B cell (primary cell): Measurements from ENCODE around the gene FAM240B. TPM values are rescaled to one million over a fixed set of nuclear protein-coding genes. Genes with fewer than 3 reads are reported as not detected.

ENCODE experiments used
- ATAC-seq: fragments of 200-7000 bp; cut with Tn5 transposase; one replicate; pipeline ENCODE4 v1.10.0; 2021; ENCODE audit warnings: low read depth, mild to moderate bottlenecking, moderate number of reproducible peaks, moderate library complexity
- CTCF ChIA-PET: fragments of 350-600 bp; sonication (Branson Sonifier 250); formaldehyde crosslinking; loops from one replicate; lab custom pipeline; 2021; ENCODE audit warnings: antibody characterized with exemption, inconsistent platforms; lab: Charles Lee
- POLR2A ChIA-PET: fragments of 350-600 bp; sonication (Branson Sonifier 250); formaldehyde crosslinking; loops from one replicate; lab custom pipeline; 2021; ENCODE audit warnings: antibody characterized with exemption; lab: Charles Lee
- DNase-seq: peaks from one replicate; pipeline ENCODE4 v3.0.0; 2013
- H2AFZ ChIP-seq: 2 replicates; pipeline ENCODE4 v1.6.1; 2012; ENCODE audit warnings: mild to moderate bottlenecking, low read depth, low read length; ENCODE audit not compliant: insufficient read depth, poor library complexity, severe bottlenecking
- H3K27ac ChIP-seq, 2 donors: 1 replicate in 1 of 2; 2 replicates in 1 of 2; pipeline ENCODE4 v1.5.1; 2012 to 2013; ENCODE audit warnings: low read length in 2 of 2, mild to moderate bottlenecking in 2 of 2, moderate library complexity in 1 of 2
- H3K27me3 ChIP-seq, 4 experiments: fragments of 200-600 bp in 1 of 4; sonication (generic) in 1 of 4; replicated peaks in 1 of 4; 1 replicate in 2 of 4; 2 replicates in 2 of 4; pipeline versions ENCODE4 v1.6.1 to v1.7.0; 2013 to 2016; ENCODE audit warnings: low read length in 3 of 4, mild to moderate bottlenecking in 2 of 4, mixed read lengths in 1 of 4, moderate library complexity in 1 of 4; ENCODE audit not compliant: insufficient read depth in 4 of 4, control insufficient read depth in 3 of 4; ENCODE audit errors: control extremely low read depth in 1 of 4
- H3K36me3 ChIP-seq, 2 experiments: replicated peaks in 1 of 2; 1 replicate in 1 of 2; 2 replicates in 1 of 2; pipeline versions ENCODE4 v1.6.1 to v1.7.1; 2013; ENCODE audit warnings: low read length in 1 of 2; ENCODE audit not compliant: insufficient read depth in 2 of 2, control insufficient read depth in 1 of 2; ENCODE audit errors: control extremely low read depth in 1 of 2, extremely low read depth in 1 of 2
- H3K4me1 ChIP-seq, 2 donors: fragments of 200-600 bp in 1 of 2; sonication (generic) in 1 of 2; 1 replicate in 1 of 2; 2 replicates in 1 of 2; pipeline versions ENCODE4 v1.5.1 to v1.6.1; 2013 to 2017; ENCODE audit warnings: low read length in 2 of 2; ENCODE audit not compliant: control insufficient read depth in 2 of 2, insufficient read depth in 2 of 2
- H3K4me2 ChIP-seq: replicated peaks from 2 replicates; pipeline ENCODE3; 2012; ENCODE audit warnings: mild to moderate bottlenecking, low read depth, low read length; ENCODE audit not compliant: poor library complexity, severe bottlenecking
- H3K4me3 ChIP-seq, 5 experiments: fragments of 200-600 bp in 1 of 5; sonication (generic) in 1 of 5; 1 replicate in 3 of 5; 2 replicates in 2 of 5; pipeline versions ENCODE4 v1.5.1 to v1.7.0; 2011 to 2016; ENCODE audit warnings: low read length in 4 of 5, mild to moderate bottlenecking in 4 of 5, low read depth in 2 of 5, control low read depth in 1 of 5, moderate library complexity in 1 of 5; ENCODE audit not compliant: insufficient read depth in 1 of 5; ENCODE audit errors: control extremely low read depth in 1 of 5, extremely low read depth in 1 of 5
- H3K79me2 ChIP-seq: fragments of 200-600 bp; sonication (generic); one replicate; pipeline ENCODE4 v1.6.0; 2016; ENCODE audit warnings: low read length; ENCODE audit not compliant: control insufficient read depth, insufficient read depth
- H3K9ac ChIP-seq: fragments of 200-600 bp; sonication (generic); 2 replicates; pipeline ENCODE4 v1.6.1; 2017; ENCODE audit warnings: mild to moderate bottlenecking, low read length, moderate library complexity
- H3K9me3 ChIP-seq, 3 donors: one replicate each; pipeline versions ENCODE4 v1.6.1 to v1.7.1; 2013; ENCODE audit warnings: low read length in 2 of 3; ENCODE audit not compliant: control insufficient read depth in 2 of 3, insufficient read depth in 1 of 3; ENCODE audit errors: control extremely low read depth in 1 of 3
- H4K20me1 ChIP-seq: 2 replicates; pipeline ENCODE4 v1.6.0; 2012; ENCODE audit warnings: mild to moderate bottlenecking, low read length; ENCODE audit not compliant: insufficient read depth, control insufficient read depth, poor library complexity, severe bottlenecking
- H3K27ac Mint-ChIP-seq: one replicate; pipeline ENCODE4 v1.8.0; 2021; ENCODE audit warnings: mixed read lengths
- H3K27me3 Mint-ChIP-seq: one replicate; pipeline ENCODE4 v1.8.0; 2021; ENCODE audit warnings: mixed read lengths
- H3K4me1 Mint-ChIP-seq: one replicate; pipeline ENCODE4 v1.8.0; 2021; ENCODE audit warnings: mixed read lengths
- H3K4me3 Mint-ChIP-seq: one replicate; pipeline ENCODE4 v1.8.0; 2021; ENCODE audit warnings: mixed read lengths
- H3K9me3 Mint-ChIP-seq: one replicate; pipeline ENCODE4 v1.8.0; 2022; ENCODE audit warnings: mixed read lengths; ENCODE audit not compliant: insufficient read depth
- CTCF ChIP-seq: fragments of 200-600 bp; IDR thresholded peaks from one replicate; pipeline ENCODE4 v1.8.0; 2022; ENCODE audit warnings: antibody characterized with exemption, mild to moderate bottlenecking
- EZH2 ChIP-seq: IDR thresholded peaks from 2 replicates; pipeline ENCODE4 v1.6.1; 2012; ENCODE audit warnings: borderline replicate concordance, low read depth, mild to moderate bottlenecking, moderate library complexity, low read length; ENCODE audit not compliant: insufficient read depth, poor library complexity, severe bottlenecking
- WGBS: methylation state at CpG from one replicate; pipeline ENCODE4 v1.1.5; 2013; ENCODE audit warnings: missing lambda C conversion rate; ENCODE audit not compliant: insufficient coverage; 5-methylcytosine and 5-hydroxymethylcytosine counted together
- intact Hi-C: fragments of 100-400 bp; cut with micrococcal nuclease; formaldehyde crosslinking; loops from one replicate; pipeline ENCODE4 v1.10.0; 2022
- polyA plus RNA-seq: library from polyadenylated mRNA; depleted of rRNA; stranded (reverse); fragments of >200 nt; gene quantifications from 2 replicates; pipeline ENCODE4 v1.2.3, GENCODE V29; 2012
- total RNA-seq, 2 donors: library from RNA; stranded (reverse); fragments of 120-200 nt in 1 of 2; gene quantifications; 1 replicate in 1 of 2; 2 replicates in 1 of 2; pipeline versions ENCODE4 v1.2.3 to v1.2.4, GENCODE V29; 2013 to 2022

FAM240B gene
- total and polyA plus RNA-seq, 2 donors (not counting 1 experiment from before 2014, with no cell fraction given) = not detected

GRCh38 chr9:38746303-38746702 is 26.4 kb upstream of the FAM240B start:
- no peaks in the 10 kb centered on the region for H3K4me1 Mint-ChIP-seq
- no peak for DNase-seq
- H3K4me3 ChIP-seq = no peak overlapping the region
- ChIA-PET CTCF (no interaction called here), POLR2A (no interaction called here)
- H3K27ac ChIP-seq = no peak overlapping the region
- H4K20me1 ChIP-seq = no peaks in the 10 kb centered on the region
- H3K79me2 ChIP-seq = no peaks in the 10 kb centered on the region
- H3K27me3 Mint-ChIP-seq = peaks cover 5% of the 10 kb centered on the region
- no peaks in the 10 kb centered on the region for H3K9me3 Mint-ChIP-seq
- H3K9me3 ChIP-seq = no peaks in the 10 kb centered on the region
- no peaks in the 10 kb centered on the region for H3K36me3 ChIP-seq
- no peak overlapping the region for H3K27ac Mint-ChIP-seq
- WGBS = no CpG with 5 or more reads among the region's 4 CpGs
- H3K4me3 Mint-ChIP-seq = no peak overlapping the region
- H3K4me2 ChIP-seq = no peak overlapping the region
- H3K9ac ChIP-seq = no peak overlapping the region
- no peaks in the 10 kb centered on the region for H3K4me1 ChIP-seq
- TF ChIP-seq EZH2 (no peak), CTCF (no peak)
- H3K27me3 ChIP-seq = peaks cover 0 to 4% (median 0%) of the 10 kb centered on the region in 4 experiments
- H2AFZ ChIP-seq = no peak overlapping the region
- intact Hi-C loops = no loop called here
- no peak for ATAC-seq

GRCh38 chr9:38744484-38744883 is 24.6 kb upstream of the FAM240B start:
- Histone ChIP-seq H3K79me2 (no peaks in the 10 kb centered on the region), H3K9ac (no peak overlapping the region), H4K20me1 (no peaks in the 10 kb centered on the region), H3K4me2 (no peak overlapping the region), H2AFZ (no peak overlapping the region), H3K4me1 (no peaks in the 10 kb centered on the region), H3K9me3 (no peaks in the 10 kb centered on the region), H3K36me3 (no peaks in the 10 kb centered on the region), H3K27ac (no peak overlapping the region), H3K27me3 (peaks cover 0 to 4% (median 0%) of the 10 kb centered on the region in 4 experiments), H3K4me3 (no peak overlapping the region)
- Mint-ChIP-seq H3K4me3 (no peak overlapping the region), H3K4me1 (no peaks in the 10 kb centered on the region), H3K27me3 (peaks cover 8% of the 10 kb centered on the region), H3K27ac (no peak overlapping the region), H3K9me3 (no peaks in the 10 kb centered on the region)
- POLR2A ChIA-PET = no interaction called here
- DNase-seq (no peak), ATAC-seq (no peak)
- WGBS = 80% methylated on average over 2 of the region's 3 CpGs
- CTCF ChIA-PET = no interaction called here
- TF ChIP-seq CTCF (no peak), EZH2 (no peak)
- intact Hi-C loops = no loop called here
